Keratinocyte (primary cell): Measurements from ENCODE around the gene GLI3. TPM values are rescaled to one million over a fixed set of nuclear protein-coding genes. Genes with fewer than 3 reads are reported as not detected.

Experiments used
- DNase-seq: peaks from one replicate; pipeline ENCODE4 v3.0.0-alpha.2; 2011; ENCODE audit warnings: low read depth, missing footprints, low spot score
- FAIRE-seq: peaks from 2 replicates; lab custom pipeline; 2011; peaks lifted over from hg19 to GRCh38; lab: Jason Lieb, UNC
- H2AFZ ChIP-seq: 2 replicates; pipeline ENCODE4 v1.6.0; 2012; ENCODE audit warnings: low read length, control low read depth, inconsistent platforms; ENCODE audit not compliant: control insufficient read depth
- H3K27ac ChIP-seq: 2 replicates; pipeline ENCODE4 v1.5.1; 2011; ENCODE audit warnings: low read length; ENCODE audit not compliant: control insufficient read depth, insufficient read depth
- H3K27me3 ChIP-seq: 3 replicates; pipeline ENCODE4 v1.6.0; 2011; ENCODE audit warnings: low read length; ENCODE audit not compliant: control insufficient read depth, insufficient read depth; ENCODE audit errors: extremely low read depth
- H3K36me3 ChIP-seq, 2 experiments: 2 replicates in 1 of 2; 3 replicates in 1 of 2; pipeline ENCODE4 v1.5.1; 2011; ENCODE audit warnings: low read length in 2 of 2, mild to moderate bottlenecking in 1 of 2; ENCODE audit not compliant: control insufficient read depth in 2 of 2, insufficient read depth in 2 of 2; ENCODE audit errors: extremely low read depth in 1 of 2
- H3K4me1 ChIP-seq: 3 replicates; pipeline ENCODE4 v1.5.1; 2011; ENCODE audit warnings: low read length; ENCODE audit not compliant: control insufficient read depth, insufficient read depth; ENCODE audit errors: extremely low read depth
- H3K4me2 ChIP-seq: 3 replicates; pipeline ENCODE4 v1.6.0; 2011; ENCODE audit warnings: low read depth, low read length; ENCODE audit not compliant: control insufficient read depth, insufficient read depth; ENCODE audit errors: extremely low read depth
- H3K4me3 ChIP-seq, 3 experiments: fragments of 200-600 bp in 1 of 3; sonication (generic) in 1 of 3; 2 replicates in 2 of 3; 3 replicates in 1 of 3; pipeline ENCODE4 v1.5.1; 2011 to 2016; ENCODE audit warnings: low read length in 3 of 3, mild to moderate bottlenecking in 3 of 3, control low read depth in 2 of 3, inconsistent platforms in 1 of 3, low read depth in 1 of 3, mixed read lengths in 1 of 3, mixed run types in 1 of 3, moderate library complexity in 1 of 3; ENCODE audit not compliant: control insufficient read depth in 2 of 3, insufficient read depth in 2 of 3; ENCODE audit errors: extremely low read depth in 1 of 3
- H3K79me2 ChIP-seq: 2 replicates; pipeline ENCODE4 v1.6.0; 2012; ENCODE audit warnings: low read length; ENCODE audit not compliant: control insufficient read depth, insufficient read depth
- H3K9ac ChIP-seq: 3 replicates; pipeline ENCODE4 v1.6.0; 2011; ENCODE audit warnings: low read length; ENCODE audit not compliant: control insufficient read depth, insufficient read depth; ENCODE audit errors: extremely low read depth
- H3K9me1 ChIP-seq: 3 replicates; pipeline ENCODE4 v1.6.0; 2011; ENCODE audit warnings: low read length; ENCODE audit not compliant: control insufficient read depth, insufficient read depth; ENCODE audit errors: extremely low read depth
- H3K9me3 ChIP-seq: 2 replicates; pipeline ENCODE4 v1.5.1; 2012; ENCODE audit warnings: low read depth, low read length; ENCODE audit not compliant: control insufficient read depth
- H4K20me1 ChIP-seq: 3 replicates; pipeline ENCODE4 v1.6.0; 2011; ENCODE audit warnings: low read length; ENCODE audit not compliant: control insufficient read depth, insufficient read depth; ENCODE audit errors: extremely low read depth
- EZH2 ChIP-seq: IDR thresholded peaks from one replicate; pipeline ENCODE4 v1.6.1; 2012; ENCODE audit warnings: inconsistent platforms, mild to moderate bottlenecking, low read length, moderate library complexity
- dilution Hi-C: fragments of 300-500 bp; cut with MboI; formaldehyde crosslinking; loops from one replicate; pipeline ENCODE4 v1.7.0; 2020; ENCODE audit warnings: low sequenced_read_pairs; ENCODE audit not compliant: extremely low pct_ligation_motif_present
- polyA plus RNA-seq, 5 experiments: library from polyadenylated mRNA; depleted of rRNA in 3 of 5; stranded (reverse) in 3 of 5; stranded (forward) in 1 of 5; unstranded in 1 of 5; fragments of >200 nt; gene quantifications; 1 replicate in 1 of 5; 2 replicates in 3 of 5; 3 replicates in 1 of 5; pipeline versions ENCODE4 v1.2.1 to v1.2.3, GENCODE V29; 2011 to 2012; ENCODE audit warnings: missing spikeins in 2 of 5, low read depth in 1 of 5, low replicate concordance in 1 of 5
- TF ChIP-seq, protein P1 (sequence below), 3 experiments: IDR thresholded peaks in 1 of 3; conservative IDR thresholded peaks in 1 of 3; optimal IDR thresholded peaks in 1 of 3; 2 replicates in 2 of 3; 3 replicates in 1 of 3; pipeline versions ENCODE3 to v1.5.1; 2011; ENCODE audit warnings: low read length in 3 of 3, mild to moderate bottlenecking in 3 of 3, moderate library complexity in 2 of 3, control low read depth in 1 of 3, inconsistent platforms in 1 of 3; ENCODE audit not compliant: insufficient read depth in 2 of 3; ENCODE audit errors: extremely low read depth in 1 of 3

The GLI3 gene
- polyA plus RNA-seq, 1 donor (not counting 4 experiments of a cell fraction or from before 2014, with no cell fraction given), result 3.6 TPM

GRCh38 chr7:42012786-42013360 is 224.1 kb downstream of the GLI3 start:
- H4K20me1 ChIP-seq, result no peaks in the 10 kb centered on the region
- H3K36me3 ChIP-seq, result no peaks in the 10 kb centered on the region
- H3K4me2 ChIP-seq, result no peak overlapping the region
- H3K27ac ChIP-seq, result no peak overlapping the region
- no peaks in the 10 kb centered on the region for H3K9me1 ChIP-seq
- FAIRE-seq (no peak), DNase-seq (no peak)
- H3K9me3 ChIP-seq, result peaks cover 3% of the 10 kb centered on the region
- no peaks in the 10 kb centered on the region for H3K27me3 ChIP-seq
- H2AFZ ChIP-seq, result no peak overlapping the region
- H3K79me2 ChIP-seq, result no peaks in the 10 kb centered on the region
- no peaks in the 10 kb centered on the region for H3K4me1 ChIP-seq
- no peak overlapping the region for H3K4me3 ChIP-seq
- H3K9ac ChIP-seq, result no peak overlapping the region
- TF ChIP-seq EZH2, result no peak
- TF ChIP-seq, protein P1, sequence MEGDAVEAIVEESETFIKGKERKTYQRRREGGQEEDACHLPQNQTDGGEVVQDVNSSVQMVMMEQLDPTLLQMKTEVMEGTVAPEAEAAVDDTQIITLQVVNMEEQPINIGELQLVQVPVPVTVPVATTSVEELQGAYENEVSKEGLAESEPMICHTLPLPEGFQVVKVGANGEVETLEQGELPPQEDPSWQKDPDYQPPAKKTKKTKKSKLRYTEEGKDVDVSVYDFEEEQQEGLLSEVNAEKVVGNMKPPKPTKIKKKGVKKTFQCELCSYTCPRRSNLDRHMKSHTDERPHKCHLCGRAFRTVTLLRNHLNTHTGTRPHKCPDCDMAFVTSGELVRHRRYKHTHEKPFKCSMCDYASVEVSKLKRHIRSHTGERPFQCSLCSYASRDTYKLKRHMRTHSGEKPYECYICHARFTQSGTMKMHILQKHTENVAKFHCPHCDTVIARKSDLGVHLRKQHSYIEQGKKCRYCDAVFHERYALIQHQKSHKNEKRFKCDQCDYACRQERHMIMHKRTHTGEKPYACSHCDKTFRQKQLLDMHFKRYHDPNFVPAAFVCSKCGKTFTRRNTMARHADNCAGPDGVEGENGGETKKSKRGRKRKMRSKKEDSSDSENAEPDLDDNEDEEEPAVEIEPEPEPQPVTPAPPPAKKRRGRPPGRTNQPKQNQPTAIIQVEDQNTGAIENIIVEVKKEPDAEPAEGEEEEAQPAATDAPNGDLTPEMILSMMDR (optimal IDR thresholded peaks at IDR 0.05 in 1 of 3, IDR thresholded peaks at IDR 0.05 in 1 of 3, conservative IDR thresholded peaks at IDR 0.05 in 1 of 3; ENCODE audit: extremely low read depth in 1 of 3, insufficient read depth in 2 of 3, low read length in 3 of 3), result no peak
- dilution Hi-C loops, result no loop called here

- Histone ChIP-seq H3K4me3 (no peak overlapping the region), H3K36me3 (no peaks in the 10 kb centered on the region), H3K27me3 (no peaks in the 10 kb centered on the region), H3K27ac (no peak overlapping the region), H4K20me1 (no peaks in the 10 kb centered on the region), H3K9me1 (no peaks in the 10 kb centered on the region), H3K4me1 (no peaks in the 10 kb centered on the region), H2AFZ (no peak overlapping the region), H3K79me2 (no peaks in the 10 kb centered on the region), H3K9me3 (peaks cover 3% of the 10 kb centered on the region), H3K9ac (no peak overlapping the region), H3K4me2 (no peak overlapping the region)
- FAIRE-seq, result no peak
- TF ChIP-seq, protein P1 (optimal IDR thresholded peaks at IDR 0.05 in 1 of 3, IDR thresholded peaks at IDR 0.05 in 1 of 3, conservative IDR thresholded peaks at IDR 0.05 in 1 of 3; ENCODE audit: extremely low read depth in 1 of 3, insufficient read depth in 2 of 3, low read length in 3 of 3), result no peak
- no peak for TF ChIP-seq EZH2
- dilution Hi-C loops, result no loop called here
- DNase-seq, result no peak
These were observed 224.7 kb downstream of the GLI3 start for GRCh38 chr7:42012313-42012712.
